GM19025 (cell line): ENCODE measurements around the gene PRKAG2.
"Not testable (repeated sequence)": the region's sequence is repeated elsewhere in the genome, so short reads cannot be mapped to it uniquely, and the experiment has no call there.

Experiments
- ATAC-seq: cut with Tn5 transposase; IDR thresholded peaks from one replicate; pipeline ENCODE4 v1.9.1; 2021; ENCODE audit warnings: mild to moderate bottlenecking, low read depth, moderate library complexity; ENCODE audit not compliant: unreplicated experiment

The PRKAG2 gene

GRCh38 chr7:151838861-151839381 is 38.0 kb downstream of the PRKAG2 start:
- ATAC-seq: peak; percentile 56

- no peak for ATAC-seq
These were observed 38.8 kb downstream of the PRKAG2 start for GRCh38 chr7:151838072-151838471.

- no peak for ATAC-seq
These were observed 39.5 kb downstream of the PRKAG2 start for GRCh38 chr7:151837285-151838042.

- no peak for ATAC-seq
These were observed 40.0 kb downstream of the PRKAG2 start for GRCh38 chr7:151836927-151837205.

GRCh38 chr7:151836191-151836926 is 40.6 kb downstream of the PRKAG2 start:
- ATAC-seq: no peak

GRCh38 chr7:151835636-151836035 is 41.3 kb downstream of the PRKAG2 start:
- ATAC-seq: no peak

GRCh38 chr7:151834271-151835035 is 42.5 kb downstream of the PRKAG2 start:
- ATAC-seq: no peak

GRCh38 chr7:151833691-151834090 is 43.2 kb downstream of the PRKAG2 start:
- ATAC-seq: no peak

GRCh38 chr7:151833213-151833651 is 43.7 kb downstream of the PRKAG2 start:
- ATAC-seq: no peak

- no peak for ATAC-seq
These were observed 44.3 kb downstream of the PRKAG2 start for GRCh38 chr7:151832656-151833055.

- ATAC-seq: no peak
These were observed 44.8 kb downstream of the PRKAG2 start for GRCh38 chr7:151832138-151832537.

GRCh38 chr7:151831606-151832005 is 45.3 kb downstream of the PRKAG2 start:
- ATAC-seq: no peak

- ATAC-seq: no peak
These were observed 46.6 kb downstream of the PRKAG2 start for GRCh38 chr7:151830121-151830830.

GRCh38 chr7:151829707-151830106 is 47.2 kb downstream of the PRKAG2 start:
- no peak for ATAC-seq

- ATAC-seq: no peak
These were observed 49.3 kb downstream of the PRKAG2 start for GRCh38 chr7:151827620-151828019.

GRCh38 chr7:151826316-151826715 is 50.6 kb downstream of the PRKAG2 start:
- ATAC-seq: not testable (repeated sequence)

GRCh38 chr7:151825721-151826120 is 51.2 kb downstream of the PRKAG2 start:
- ATAC-seq: no peak

GRCh38 chr7:151824373-151824933 is 52.5 kb downstream of the PRKAG2 start:
- no peak for ATAC-seq

- no peak for ATAC-seq
These were observed 53.1 kb downstream of the PRKAG2 start for GRCh38 chr7:151823566-151824372.
